Naive thymus-derived CD4-positive, alpha-beta T cell (primary cell): Measurements from ENCODE around the gene TBC1D3B. TPM values are rescaled to one million over a fixed set of nuclear protein-coding genes. Genes with fewer than 3 reads are reported as not detected.
"Not testable (repeated sequence)": the region's sequence is repeated elsewhere in the genome, so short reads cannot be mapped to it uniquely, and the experiment has no call there.

Experiments
- ATAC-seq: fragments of 150-1000 bp; cut with Tn5 transposase; 2 replicates; pipeline ENCODE4 v1.10.0; 2021; ENCODE audit warnings: mild to moderate bottlenecking, moderate library complexity
- CTCF ChIA-PET: fragments of 350-600 bp; sonication (Branson Sonifier 250); formaldehyde crosslinking; loops from one replicate; lab custom pipeline; 2021; ENCODE audit warnings: antibody characterized with exemption; lab: Charles Lee
- POLR2A ChIA-PET: fragments of 350-600 bp; sonication (Branson Sonifier 250); formaldehyde crosslinking; loops from one replicate; lab custom pipeline; 2021; ENCODE audit warnings: antibody characterized with exemption, inconsistent platforms; lab: Charles Lee
- DNase-seq, 9 donors: peaks; one replicate each; pipeline versions ENCODE4 v3.0.0 to v3.0.0-alpha.2; 2020 to 2022; ENCODE audit warnings: mixed read lengths in 1 of 9
- H3K27ac ChIP-seq: one replicate; pipeline ENCODE4 v1.7.0; 2013; ENCODE audit warnings: mild to moderate bottlenecking, low read depth, low read length, moderate library complexity
- H3K27me3 ChIP-seq, 2 donors: one replicate each; pipeline ENCODE4 v1.7.0; 2013; ENCODE audit warnings: low read length in 2 of 2, mild to moderate bottlenecking in 2 of 2, moderate library complexity in 2 of 2; ENCODE audit not compliant: control insufficient read depth in 2 of 2, insufficient read depth in 2 of 2
- H3K36me3 ChIP-seq, 3 experiments: 1 replicate in 2 of 3; 2 replicates in 1 of 3; pipeline ENCODE4 v1.7.0; 2013; ENCODE audit warnings: low read length in 3 of 3, mild to moderate bottlenecking in 3 of 3, moderate library complexity in 1 of 3; ENCODE audit not compliant: insufficient read depth in 3 of 3, control insufficient read depth in 2 of 3
- H3K4me1 ChIP-seq, 2 donors: one replicate each; pipeline ENCODE4 v1.7.0; 2013; ENCODE audit warnings: low read length in 2 of 2, mild to moderate bottlenecking in 2 of 2, moderate library complexity in 1 of 2; ENCODE audit not compliant: control insufficient read depth in 2 of 2, insufficient read depth in 2 of 2
- H3K4me3 ChIP-seq: 2 replicates; pipeline ENCODE4 v1.7.0; 2013; ENCODE audit warnings: mild to moderate bottlenecking, low read length
- H3K9me3 ChIP-seq, 3 experiments: 1 replicate in 2 of 3; 2 replicates in 1 of 3; pipeline ENCODE4 v1.7.0; 2013; ENCODE audit warnings: low read length in 3 of 3; ENCODE audit not compliant: control insufficient read depth in 2 of 3
- H3K27ac Mint-ChIP-seq, 9 donors: one replicate each; pipeline ENCODE4 v1.8.0; 2020 to 2022; ENCODE audit warnings: mixed read lengths in 9 of 9, mild to moderate bottlenecking in 8 of 9, moderate library complexity in 5 of 9, inconsistent platforms in 2 of 9
- H3K27me3 Mint-ChIP-seq, 5 donors: one replicate each; pipeline ENCODE4 v1.8.0; 2021 to 2022; ENCODE audit warnings: mixed read lengths in 5 of 5, mild to moderate bottlenecking in 1 of 5
- H3K36me3 Mint-ChIP-seq, 5 donors: one replicate each; pipeline ENCODE4 v1.8.0; 2020 to 2022; ENCODE audit warnings: mixed read lengths in 5 of 5, mild to moderate bottlenecking in 3 of 5, inconsistent platforms in 1 of 5
- H3K4me1 Mint-ChIP-seq, 7 donors: one replicate each; pipeline ENCODE4 v1.8.0; 2020 to 2022; ENCODE audit warnings: mixed read lengths in 7 of 7, mild to moderate bottlenecking in 3 of 7, inconsistent platforms in 1 of 7
- H3K4me3 Mint-ChIP-seq, 10 donors: one replicate each; pipeline ENCODE4 v1.8.0; 2020 to 2022; ENCODE audit warnings: mild to moderate bottlenecking in 10 of 10, mixed read lengths in 10 of 10, moderate library complexity in 6 of 10, inconsistent platforms in 2 of 10
- H3K9me3 Mint-ChIP-seq, 11 donors: one replicate each; pipeline ENCODE4 v1.8.0; 2020 to 2022; ENCODE audit warnings: mixed read lengths in 11 of 11, mild to moderate bottlenecking in 4 of 11, inconsistent platforms in 1 of 11, moderate library complexity in 1 of 11
- intact Hi-C, 2 donors: fragments of 100-400 bp; cut with micrococcal nuclease; formaldehyde crosslinking; loops; one replicate each; pipeline ENCODE4 v1.15.1; 2023
- polyA plus RNA-seq, 2 donors: library from polyadenylated mRNA; unstranded; fragments of 300-500 nt; fragmentation: Illumina TruSeq; gene quantifications; one replicate each; pipeline ENCODE4 v1.2.3, GENCODE V29; 2021
- total RNA-seq, 6 experiments: library from RNA in 5 of 6; stranded (reverse) in 5 of 6; gene quantifications; 1 replicate in 5 of 6; 2 replicates in 1 of 6; pipeline ENCODE4 v1.2.3 and lab custom pipeline; 2021 to 2026

The TBC1D3B gene
- total and polyA plus RNA-seq, 7 experiments from 2014 or later = 4.0 to 13.3 (median 9.7) TPM; not detected in 2

DNA sequence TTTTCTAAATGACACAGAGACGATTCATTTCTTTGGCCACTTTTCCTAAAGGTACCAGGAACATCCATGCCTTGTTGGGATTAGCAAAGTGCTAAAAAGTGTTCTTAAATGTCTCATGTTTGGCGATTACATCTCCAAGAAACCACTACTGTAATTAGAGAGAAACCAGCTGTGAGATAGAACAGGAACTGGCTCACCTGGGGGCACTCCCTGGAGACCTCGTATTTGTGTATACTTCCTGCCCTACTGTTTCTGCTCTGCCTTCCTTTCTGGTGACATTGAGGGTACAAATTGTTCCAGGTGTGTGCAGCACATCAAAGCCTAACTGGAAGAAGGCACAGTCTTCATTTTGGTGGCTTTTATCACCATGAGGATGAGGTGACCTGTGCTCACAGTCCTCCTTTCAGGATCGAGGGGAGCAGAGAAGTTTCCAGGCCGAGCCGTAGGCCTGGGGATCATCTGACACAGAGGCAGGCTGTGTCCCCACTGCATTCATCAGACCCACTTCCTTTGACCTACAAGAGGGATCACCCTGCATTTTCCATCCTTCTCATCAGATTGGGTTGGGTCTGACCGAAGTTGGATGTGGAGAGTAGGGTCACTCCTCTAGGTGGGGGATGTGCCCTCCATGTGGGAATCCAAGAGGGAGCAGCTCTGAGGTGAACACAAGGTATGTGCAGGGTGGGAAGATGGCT lies 49.1 kb downstream of the TBC1D3B start:
- Histone ChIP-seq H3K27ac (no peak overlapping the region), H3K4me3 (no peak overlapping the region), H3K9me3 (peaks cover 0 to 15% (median 0%) of the 10 kb centered on the region in 3 experiments), H3K27me3 (no peaks in the 10 kb centered on the region), H3K36me3 (no peaks in the 10 kb centered on the region), H3K4me1 (peaks cover 0 to 22% of the 10 kb centered on the region in 2 donors)
- ATAC-seq = no peak
- ChIA-PET POLR2A (no interaction called here), CTCF (no interaction called here)
- no peak overlapping the region for H3K4me3 Mint-ChIP-seq
- no peaks in the 10 kb centered on the region for H3K4me1 Mint-ChIP-seq
- intact Hi-C loops = no loop called here
- peaks cover 0 to 9% (median 3%) of the 10 kb centered on the region in 5 donors for H3K36me3 Mint-ChIP-seq
- peaks cover 0 to 38% (median 19%) of the 10 kb centered on the region in 5 donors for H3K27me3 Mint-ChIP-seq
- no peak overlapping the region for H3K27ac Mint-ChIP-seq
- DNase-seq = no peak
- H3K9me3 Mint-ChIP-seq = peaks cover 0 to 23% (median 14%) of the 10 kb centered on the region in 11 donors

DNA sequence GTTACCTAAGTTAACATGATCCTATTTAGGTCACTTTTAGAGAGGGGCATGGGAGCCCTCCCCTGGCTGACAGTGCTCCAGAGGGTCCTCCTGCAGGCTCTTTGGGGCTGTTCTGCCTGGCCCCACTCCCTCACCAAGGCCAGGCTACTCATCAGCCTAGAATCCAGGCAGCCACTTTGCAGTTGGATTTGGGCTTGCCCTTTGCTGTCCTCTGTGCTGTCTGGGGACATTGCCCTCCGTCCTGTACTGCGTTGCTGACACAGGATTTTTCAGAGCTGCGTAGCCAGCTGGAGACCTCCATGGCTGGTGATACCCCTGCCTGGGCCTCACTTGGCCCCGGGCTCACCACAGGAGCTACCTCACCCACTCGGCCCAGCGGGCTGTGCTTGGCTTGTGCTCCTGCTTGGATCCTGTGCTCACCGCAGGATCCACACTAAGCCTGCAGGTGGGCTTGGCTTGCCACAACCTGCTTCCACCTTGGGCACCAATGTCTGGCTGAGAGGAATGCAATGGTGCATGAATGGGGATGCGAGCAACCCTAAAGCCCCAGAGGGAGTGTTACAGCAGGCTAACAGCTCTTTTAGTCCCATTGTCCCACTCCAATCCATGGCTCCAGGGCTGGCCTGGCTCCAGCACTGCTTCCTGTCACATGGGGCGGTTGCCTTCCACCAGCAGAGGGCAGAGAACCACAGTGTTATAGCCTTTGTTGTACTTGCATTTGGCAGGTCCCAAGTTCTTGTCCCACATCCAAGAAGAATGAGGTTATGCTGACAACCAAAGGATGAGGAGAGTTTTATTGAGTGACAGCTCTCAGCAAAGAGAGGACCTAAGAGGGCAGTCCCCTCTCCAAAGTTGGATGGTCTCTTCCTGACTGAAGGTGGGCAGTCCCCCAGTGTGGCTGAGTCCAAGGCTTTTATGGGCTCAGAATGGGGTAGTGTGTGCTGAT lies 51.3 kb downstream of the TBC1D3B start:
- Histone ChIP-seq H3K36me3 (no peaks in the 10 kb centered on the region), H3K4me3 (no peak overlapping the region), H3K27me3 (no peaks in the 10 kb centered on the region), H3K4me1 (peaks cover 0 to 22% of the 10 kb centered on the region in 2 donors), H3K9me3 (peaks cover 0 to 15% (median 0%) of the 10 kb centered on the region in 3 experiments), H3K27ac (no peak overlapping the region)
- H3K9me3 Mint-ChIP-seq = peaks cover 0 to 26% (median 16%) of the 10 kb centered on the region in 11 donors
- CTCF ChIA-PET = no interaction called here
- H3K27me3 Mint-ChIP-seq = peaks cover 0 to 39% (median 20%) of the 10 kb centered on the region in 5 donors
- H3K4me1 Mint-ChIP-seq = no peaks in the 10 kb centered on the region
- no peak overlapping the region for H3K4me3 Mint-ChIP-seq
- DNase-seq (no peak), ATAC-seq (no peak)
- intact Hi-C loops = no loop called here
- H3K27ac Mint-ChIP-seq = no peak overlapping the region
- POLR2A ChIA-PET = no interaction called here
- H3K36me3 Mint-ChIP-seq = peaks cover 0 to 9% (median 3%) of the 10 kb centered on the region in 5 donors

DNA sequence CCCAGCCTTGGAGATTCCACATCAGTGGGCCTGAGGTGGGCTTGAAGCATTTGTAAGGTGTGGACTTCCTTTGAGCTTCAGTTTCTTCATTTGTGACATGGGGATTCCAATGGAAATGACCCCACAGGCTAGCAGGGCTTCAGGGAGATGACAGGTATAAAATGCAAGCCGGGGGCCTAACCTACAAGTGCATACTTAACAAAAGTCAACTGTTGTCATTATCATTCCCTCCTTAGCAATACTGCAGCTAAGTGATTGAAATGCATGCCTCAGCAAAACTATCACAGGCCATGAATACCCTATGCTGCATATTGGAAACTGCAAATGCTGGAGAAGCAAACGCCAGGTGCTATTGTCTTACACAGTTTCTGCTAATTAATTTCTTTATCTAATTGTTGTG lies 53.0 kb downstream of the TBC1D3B start:
- Histone ChIP-seq H3K4me1 (peaks cover 0 to 21% of the 10 kb centered on the region in 2 donors), H3K36me3 (no peaks in the 10 kb centered on the region), H3K9me3 (peaks cover 0 to 15% (median 0%) of the 10 kb centered on the region in 3 experiments), H3K4me3 (no peak overlapping the region), H3K27ac (no peak overlapping the region), H3K27me3 (no peaks in the 10 kb centered on the region)
- intact Hi-C loops = no loop called here
- ATAC-seq (no peak), DNase-seq (no peak)
- Mint-ChIP-seq H3K4me1 (no peaks in the 10 kb centered on the region), H3K36me3 (peaks cover 0 to 9% (median 3%) of the 10 kb centered on the region in 5 donors), H3K27ac (no peak overlapping the region), H3K27me3 (peaks cover 0 to 33% (median 13%) of the 10 kb centered on the region in 5 donors), H3K4me3 (no peak overlapping the region), H3K9me3 (peaks cover 0 to 26% (median 16%) of the 10 kb centered on the region in 11 donors)
- ChIA-PET POLR2A (no interaction called here), CTCF (interaction anchor here (1.7 kb wide), 1 partner anchor 26 kb away, joined by 4 read pairs; no protein-coding TSS in a partner anchor)

GRCh38 chr17:36121099-36121498 lies 55.3 kb downstream of the TBC1D3B start:
- H3K4me1 ChIP-seq, H3K36me3 Mint-ChIP-seq, H3K4me3 Mint-ChIP-seq, H3K4me3 ChIP-seq, H3K4me1 Mint-ChIP-seq, DNase-seq, POLR2A ChIA-PET, H3K27ac Mint-ChIP-seq, H3K27ac ChIP-seq, H3K36me3 ChIP-seq, ATAC-seq, intact Hi-C loops, H3K27me3 ChIP-seq, CTCF ChIA-PET: not testable (repeated sequence)
- peaks cover 0 to 14% (median 0%) of the 10 kb centered on the region in 3 experiments for H3K9me3 ChIP-seq
- H3K9me3 Mint-ChIP-seq = peaks cover 0 to 17% (median 7%) of the 10 kb centered on the region in 11 donors
- H3K27me3 Mint-ChIP-seq = peaks cover 0 to 29% (median 15%) of the 10 kb centered on the region in 5 donors

DNA sequence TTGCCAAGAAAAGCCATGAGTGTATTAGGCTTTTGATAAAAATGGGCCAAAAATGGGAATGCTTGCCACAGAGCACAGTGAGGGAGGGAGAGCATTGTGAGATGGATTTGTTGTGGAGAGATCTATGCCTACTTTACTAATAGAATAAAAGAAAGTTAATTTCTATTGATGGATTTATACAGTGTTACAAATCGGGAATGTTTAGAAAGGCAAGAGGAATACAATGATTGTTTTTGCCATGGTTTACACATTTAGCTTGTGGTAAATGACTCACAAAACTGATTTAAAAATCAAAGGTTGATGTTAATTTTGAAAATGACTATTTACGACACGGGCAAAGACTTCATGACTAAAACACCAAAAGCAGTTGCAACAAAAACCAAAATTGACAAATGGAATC lies 56.2 kb downstream of the TBC1D3B start:
- CTCF ChIA-PET = interaction anchor here (1.0 kb wide), 1 partner anchor 29 kb away, joined by 3 read pairs; no protein-coding TSS in a partner anchor
- ATAC-seq (no peak), DNase-seq (no peak)
- POLR2A ChIA-PET = no interaction called here
- Histone ChIP-seq H3K27ac (no peak overlapping the region), H3K9me3 (peaks cover 0 to 6% (median 0%) of the 10 kb centered on the region in 3 experiments), H3K4me3 (no peak overlapping the region), H3K27me3 (no peaks in the 10 kb centered on the region), H3K4me1 (no peaks in the 10 kb centered on the region), H3K36me3 (no peaks in the 10 kb centered on the region)
- intact Hi-C loops = no loop called here
- H3K27ac Mint-ChIP-seq = no peak overlapping the region
- H3K9me3 Mint-ChIP-seq = peaks cover 0 to 8% (median 0%) of the 10 kb centered on the region in 11 donors
- peaks cover 0 to 24% (median 9%) of the 10 kb centered on the region in 5 donors for H3K27me3 Mint-ChIP-seq
- no peak overlapping the region for H3K4me3 Mint-ChIP-seq
- H3K4me1 Mint-ChIP-seq = no peaks in the 10 kb centered on the region
- H3K36me3 Mint-ChIP-seq = no peaks in the 10 kb centered on the region

DNA sequence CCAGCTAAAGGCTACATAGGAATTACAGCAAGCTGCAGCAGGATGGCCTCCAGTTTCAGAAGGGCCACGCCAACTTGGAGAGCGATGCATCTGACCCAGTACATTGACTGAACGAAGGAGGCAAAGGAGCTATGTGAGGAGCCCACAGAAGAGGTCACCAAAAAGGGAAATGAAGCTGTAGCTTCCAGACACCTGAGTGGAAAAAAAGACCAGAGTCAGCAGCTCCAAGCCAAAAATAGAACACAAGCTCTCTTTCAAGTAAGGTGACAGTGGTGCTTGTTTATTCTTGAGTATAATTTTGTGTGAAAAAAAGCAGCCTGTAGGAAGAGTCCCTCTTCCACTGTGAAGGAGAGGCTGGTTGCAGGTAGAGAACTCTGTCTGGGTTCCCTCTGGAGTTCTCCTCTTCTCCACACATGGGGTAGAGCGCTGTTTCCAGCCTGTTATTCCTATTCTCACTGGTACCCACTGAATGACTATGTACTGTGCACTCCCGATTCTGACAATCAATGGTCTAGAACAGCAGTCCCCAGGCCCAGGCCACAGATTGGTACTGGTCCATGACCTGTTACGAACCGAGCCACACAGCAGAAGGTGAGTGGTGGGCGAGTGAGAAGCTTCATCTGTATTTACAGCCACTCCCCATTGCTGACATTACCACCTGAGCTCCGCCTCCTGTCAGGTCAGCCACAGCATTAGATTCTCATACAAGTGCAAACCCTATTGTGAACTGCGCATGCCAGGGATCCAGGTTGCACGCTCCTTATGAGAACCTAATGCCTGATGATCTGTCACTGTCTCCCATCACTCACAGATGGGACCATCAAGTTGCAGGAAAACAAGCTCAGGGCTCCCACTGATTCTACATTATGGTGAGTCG lies 57.7 kb downstream of the TBC1D3B start:
- intact Hi-C loops = loop anchor here in 1 of 2 donors (10.0 kb wide), 1 partner anchor 66 kb away; no protein-coding TSS in a partner anchor

More for the DNA sequence above, 57.7 kb downstream of the TBC1D3B start:
- POLR2A ChIA-PET = no interaction called here
- Mint-ChIP-seq H3K4me3 (no peak overlapping the region), H3K36me3 (no peaks in the 10 kb centered on the region), H3K27me3 (peaks cover 0 to 26% (median 11%) of the 10 kb centered on the region in 5 donors), H3K9me3 (peaks cover 0 to 7% (median 0%) of the 10 kb centered on the region in 11 donors), H3K4me1 (no peaks in the 10 kb centered on the region), H3K27ac (no peak overlapping the region)
- CTCF ChIA-PET = interaction anchor here (1.0 to 1.2 kb wide), 2 partner anchors 28 to 30 kb away, joined by 3 to 5 read pairs; no protein-coding TSS in a partner anchor
- DNase-seq (no peak), ATAC-seq (no peak)
- Histone ChIP-seq H3K4me3 (no peak overlapping the region), H3K36me3 (no peaks in the 10 kb centered on the region), H3K27me3 (no peaks in the 10 kb centered on the region), H3K27ac (no peak overlapping the region), H3K4me1 (no peaks in the 10 kb centered on the region), H3K9me3 (no peaks in the 10 kb centered on the region)
